A673 (cell line): ENCODE data around the gene HBA2.
"Not testable (repeated sequence)": the region's sequence is repeated elsewhere in the genome, so short reads cannot be mapped to it uniquely, and the experiment has no call there.

Experiments
- CTCF ChIP-seq: fragments of 300-800, 200-600 bp; sonication (generic); conservative IDR thresholded peaks from 2 replicates; pipeline ENCODE4 v1.5.1; 2017; ENCODE audit warnings: low read depth, mild to moderate bottlenecking, antibody characterized with exemption, low read length, moderate library complexity, mixed read lengths
- EZH2 ChIP-seq: fragments of 200-600 bp; sonication (generic); IDR thresholded peaks from 2 replicates; pipeline ENCODE4 v1.6.1; 2017; ENCODE audit warnings: borderline replicate concordance, low read depth, mild to moderate bottlenecking, mixed read lengths, antibody characterized with exemption, low read length; ENCODE audit not compliant: poor library complexity, severe bottlenecking

GRCh38 chr16:170088-170507, 2.6 kb upstream of the HBA2 start:
- not testable (repeated sequence) for TF ChIP-seq CTCF, EZH2
